ENCODE measurements around the gene MRPL48. TPM values are rescaled to one million over a fixed set of nuclear protein-coding genes. Genes with fewer than 3 reads are reported as not detected.
A peak's percentile ranks its signal among the peaks of the same experiment; 100 is the strongest.
"Not testable (repeated sequence)": the region's sequence is repeated elsewhere in the genome, so short reads cannot be mapped to it uniquely, and the experiment has no call there.

The MRPL48 gene
- polyA plus RNA-seq, result 100 to 1,000 TPM in 1 of 3 donors, 10 to 100 TPM in 2; 55.8 to 106 (median 91.5) TPM

GRCh38 chr11:73787643-73788558 lies at the start of gene MRPL48:
Gene MRPL48 (plus strand): TSS chr11:73787874. CDS start chr11:73787972, 98 bp downstream.
- Mint-ChIP-seq H3K36me3 (peaks cover 0 to 3% (median 0%) of the 10 kb centered on the region in 3 donors), H3K9me3 (no peaks in the 10 kb centered on the region), H3K27me3 (ENCODE audit: low read depth in 3 of 3) (peaks cover 4% of the 10 kb centered on the region in 3 donors), H3K4me3 (peak within 1 kb of the TSS; percentile 98 to 100 (median 99)), H3K27ac (peak within 1 kb of the TSS; percentile 91 to 99 (median 98)), H3K4me1 (peaks cover 24 to 26% of the 10 kb centered on the region in 2 donors)
- peak; percentile 85 to 89 (median 87) for DNase-seq

DNA sequence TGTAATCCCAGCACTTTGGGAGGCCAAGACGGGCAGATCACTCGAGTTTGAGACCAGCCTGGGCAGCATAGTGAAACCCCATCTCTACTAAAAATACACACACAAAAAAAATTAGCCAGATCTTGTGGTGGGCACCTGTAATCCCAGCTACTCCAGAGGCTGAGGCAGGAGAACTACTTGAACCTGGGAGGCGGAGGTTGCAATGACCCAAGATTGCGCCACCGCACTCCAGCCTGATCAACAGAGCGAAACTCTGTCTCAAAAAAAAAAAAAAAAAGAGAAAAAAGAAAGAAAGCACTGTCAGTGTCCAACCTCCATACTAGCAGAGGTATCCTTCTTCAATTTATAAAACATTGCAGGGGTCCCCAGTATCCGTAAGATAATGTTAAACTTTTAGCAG lies 44.6 kb upstream of the MRPL48 start:
- H3K4me1 Mint-ChIP-seq, result peaks cover 29 to 41% of the 10 kb centered on the region in 2 donors
- DNase-seq, result no peak
- no peaks in the 10 kb centered on the region for H3K9me3 Mint-ChIP-seq
- no peak overlapping the region for H3K4me3 Mint-ChIP-seq
- H3K36me3 Mint-ChIP-seq, result no peaks in the 10 kb centered on the region
- H3K27ac Mint-ChIP-seq, result peak overlapping the region in 1 of 6 donors; percentile 17
- peaks cover 0 to 1% (median 0%) of the 10 kb centered on the region in 3 donors for H3K27me3 Mint-ChIP-seq (ENCODE audit: low read depth in 3 of 3)

DNA sequence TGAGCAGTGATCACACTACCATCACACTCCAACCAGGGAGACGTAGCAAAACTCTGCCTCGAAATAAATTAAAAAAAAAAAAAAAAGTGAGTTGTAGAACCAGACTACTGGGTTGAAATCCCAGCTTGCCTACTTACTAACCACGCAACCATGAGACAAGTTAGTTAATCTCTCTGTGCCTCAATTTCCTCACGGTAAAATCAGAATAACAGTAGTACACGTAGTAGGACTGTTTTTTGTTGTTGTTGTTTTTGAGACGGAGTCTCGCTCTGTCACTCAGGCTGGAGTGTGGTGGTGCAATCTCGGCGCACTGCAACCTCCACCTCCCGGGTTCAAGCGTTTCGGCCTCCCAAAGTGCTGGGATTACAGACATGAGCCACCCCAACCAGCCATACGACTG lies 41.0 kb upstream of the MRPL48 start:
- no peak overlapping the region for H3K4me3 Mint-ChIP-seq
- peaks cover 43 to 70% of the 10 kb centered on the region in 2 donors for H3K4me1 Mint-ChIP-seq
- H3K27ac Mint-ChIP-seq, result peak overlapping the region in 1 of 6 donors; percentile 36
- DNase-seq, result no peak
- no peaks in the 10 kb centered on the region for H3K9me3 Mint-ChIP-seq
- H3K27me3 Mint-ChIP-seq (ENCODE audit: low read depth in 3 of 3), result no peaks in the 10 kb centered on the region
- H3K36me3 Mint-ChIP-seq, result peaks cover 0 to under 1% (median 0%) of the 10 kb centered on the region in 3 donors

GRCh38 chr11:73747762-73748161 lies 39.9 kb upstream of the MRPL48 start:
- Mint-ChIP-seq H3K9me3 (no peaks in the 10 kb centered on the region), H3K27me3 (ENCODE audit: low read depth in 3 of 3) (no peaks in the 10 kb centered on the region), H3K36me3 (peaks cover 0 to 6% (median 0%) of the 10 kb centered on the region in 3 donors), H3K4me1 (peaks cover 50 to 78% of the 10 kb centered on the region in 2 donors), H3K4me3 (no peak overlapping the region), H3K27ac (peak overlapping the region in 2 of 6 donors; percentile 11 to 39)
- no peak for DNase-seq

- Mint-ChIP-seq H3K36me3 (peaks cover 0 to 6% (median 0%) of the 10 kb centered on the region in 3 donors), H3K4me1 (peaks cover 44 to 74% of the 10 kb centered on the region in 2 donors), H3K4me3 (no peak overlapping the region), H3K9me3 (no peaks in the 10 kb centered on the region), H3K27me3 (ENCODE audit: low read depth in 3 of 3) (no peaks in the 10 kb centered on the region), H3K27ac (no peak overlapping the region)
- DNase-seq, result no peak
Observed at GRCh38 chr11:73748300-73748699, 39.4 kb upstream of the MRPL48 start.

- Mint-ChIP-seq H3K4me3 (no peak overlapping the region), H3K27ac (peak overlapping the region in 1 of 6 donors; percentile 49), H3K4me1 (peaks cover 43 to 74% of the 10 kb centered on the region in 2 donors), H3K27me3 (ENCODE audit: low read depth in 3 of 3) (no peaks in the 10 kb centered on the region), H3K36me3 (peaks cover 0 to 6% (median 0%) of the 10 kb centered on the region in 3 donors), H3K9me3 (no peaks in the 10 kb centered on the region)
- no peak for DNase-seq
Observed at GRCh38 chr11:73749118-73749517, 38.6 kb upstream of the MRPL48 start.

GRCh38 chr11:73750228-73750627 lies 37.4 kb upstream of the MRPL48 start:
- Mint-ChIP-seq H3K27me3 (ENCODE audit: low read depth in 3 of 3) (no peaks in the 10 kb centered on the region), H3K4me1 (peaks cover 41 to 75% of the 10 kb centered on the region in 2 donors), H3K27ac (peak overlapping the region in 2 of 6 donors; percentile 4 to 7), H3K9me3 (no peaks in the 10 kb centered on the region), H3K4me3 (no peak overlapping the region), H3K36me3 (peaks cover 0 to 6% (median 0%) of the 10 kb centered on the region in 3 donors)
- no peak for DNase-seq

DNA sequence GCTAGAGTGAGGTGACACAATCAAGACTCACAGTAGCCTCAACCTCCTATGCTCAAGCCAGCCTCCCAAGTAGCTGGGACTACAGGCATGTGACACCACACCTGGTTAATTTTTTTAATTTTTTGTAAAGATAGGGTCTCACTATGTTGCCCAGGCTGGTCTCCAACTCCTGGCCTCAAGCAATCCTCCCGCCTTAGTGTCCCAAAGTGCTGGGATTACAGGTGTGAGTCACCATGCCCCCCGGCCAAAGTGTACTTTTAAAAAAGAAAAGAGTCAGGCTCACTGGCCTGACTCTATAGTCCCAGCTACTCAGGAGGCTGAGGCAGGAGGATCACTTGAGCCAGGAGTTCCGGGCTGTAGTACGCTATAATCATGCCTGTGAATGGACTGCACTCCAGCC lies 36.8 kb upstream of the MRPL48 start:
- Mint-ChIP-seq H3K27ac (peak overlapping the region in 2 of 6 donors; percentile 24 to 30), H3K4me1 (peaks cover 43 to 72% of the 10 kb centered on the region in 2 donors)
- not testable (repeated sequence) for H3K27me3 Mint-ChIP-seq (ENCODE audit: low read depth in 3 of 3); H3K4me3 Mint-ChIP-seq; DNase-seq; H3K36me3 Mint-ChIP-seq; H3K9me3 Mint-ChIP-seq

- peak overlapping the region in 2 of 6 donors; percentile 27 to 59 for H3K27ac Mint-ChIP-seq
- H3K4me1 Mint-ChIP-seq, result peaks cover 41 to 64% of the 10 kb centered on the region in 2 donors
- no peak for DNase-seq
- no peaks in the 10 kb centered on the region for H3K9me3 Mint-ChIP-seq
- no peak overlapping the region for H3K4me3 Mint-ChIP-seq
- H3K36me3 Mint-ChIP-seq, result peaks cover 0 to 6% (median 0%) of the 10 kb centered on the region in 3 donors
- no peaks in the 10 kb centered on the region for H3K27me3 Mint-ChIP-seq (ENCODE audit: low read depth in 3 of 3)
Observed at GRCh38 chr11:73752216-73752867, 35.3 kb upstream of the MRPL48 start.

DNA sequence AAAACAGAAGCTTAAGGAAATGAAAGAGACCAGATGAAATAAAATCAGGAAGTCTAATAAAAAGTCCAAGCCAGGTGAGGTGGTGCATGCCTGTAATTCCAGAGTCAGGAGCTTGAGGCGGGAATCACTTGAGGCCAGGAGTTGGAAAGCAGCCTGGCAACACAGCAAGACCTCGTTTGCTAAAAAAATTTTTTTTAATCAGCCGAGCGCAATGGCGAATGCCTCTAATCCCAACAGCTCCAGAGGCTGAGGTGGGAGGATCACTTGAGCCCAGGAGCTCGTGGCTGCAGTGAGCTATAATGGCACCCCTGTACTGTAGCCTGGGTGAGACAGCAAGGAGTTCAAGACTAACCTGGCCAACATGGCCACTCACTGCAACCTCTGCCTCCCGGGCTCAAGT lies 34.8 kb upstream of the MRPL48 start:
- no peak for DNase-seq
- Mint-ChIP-seq H3K4me3 (no peak overlapping the region), H3K27ac (no peak overlapping the region), H3K27me3 (ENCODE audit: low read depth in 3 of 3) (no peaks in the 10 kb centered on the region), H3K9me3 (no peaks in the 10 kb centered on the region), H3K36me3 (peaks cover 0 to 6% (median 0%) of the 10 kb centered on the region in 3 donors), H3K4me1 (peaks cover 41 to 64% of the 10 kb centered on the region in 2 donors)

DNA sequence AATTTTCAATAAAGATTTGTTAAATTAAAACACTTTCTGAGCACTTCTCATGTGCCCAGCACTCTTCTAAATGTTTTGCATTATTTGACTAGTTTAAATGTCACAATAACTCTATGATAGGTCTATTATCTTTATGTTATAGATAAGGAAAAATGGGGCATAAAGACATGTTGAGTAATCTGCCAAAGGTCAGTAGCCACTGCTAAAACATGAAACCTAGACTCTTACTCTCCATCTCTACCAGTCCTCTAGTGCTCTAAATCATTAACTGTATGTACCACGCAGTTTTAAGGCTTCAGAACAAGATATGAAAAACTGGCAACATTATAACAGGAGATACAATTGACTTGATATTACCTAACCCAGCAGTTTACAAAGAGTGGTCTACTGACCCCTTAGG lies 33.7 kb upstream of the MRPL48 start:
- no peak for DNase-seq
- Mint-ChIP-seq H3K36me3 (peaks cover 0 to 6% (median 0%) of the 10 kb centered on the region in 3 donors), H3K4me1 (peaks cover 48 to 64% of the 10 kb centered on the region in 2 donors), H3K27me3 (ENCODE audit: low read depth in 3 of 3) (no peaks in the 10 kb centered on the region), H3K27ac (no peak overlapping the region), H3K4me3 (no peak overlapping the region), H3K9me3 (no peaks in the 10 kb centered on the region)

DNA sequence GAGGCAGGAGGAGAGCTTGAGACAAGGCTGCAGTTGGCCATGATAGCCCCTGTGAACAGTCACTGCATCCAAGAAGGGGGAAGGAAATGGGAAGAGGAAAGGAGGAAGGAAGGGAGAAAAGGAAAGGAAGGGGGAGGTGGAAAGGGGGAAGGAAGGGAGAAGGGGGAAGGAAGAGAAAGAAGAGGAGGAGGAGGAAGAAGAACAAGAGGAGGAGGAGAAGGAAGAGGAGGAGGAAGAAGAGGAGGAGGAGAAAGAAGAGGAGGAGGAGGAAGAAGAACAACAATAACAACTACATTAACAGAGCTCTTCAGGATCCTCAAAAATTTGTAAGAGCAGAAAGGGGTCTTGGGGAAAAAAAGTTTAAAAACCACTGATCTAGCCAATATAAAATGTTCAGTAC lies 32.0 kb upstream of the MRPL48 start:
- H3K27ac Mint-ChIP-seq, result peak overlapping the region in 1 of 6 donors; percentile 40
- no peaks in the 10 kb centered on the region for H3K27me3 Mint-ChIP-seq (ENCODE audit: low read depth in 3 of 3)
- peaks cover 0 to 6% (median 0%) of the 10 kb centered on the region in 3 donors for H3K36me3 Mint-ChIP-seq
- no peak overlapping the region for H3K4me3 Mint-ChIP-seq
- no peak for DNase-seq
- no peaks in the 10 kb centered on the region for H3K9me3 Mint-ChIP-seq
- H3K4me1 Mint-ChIP-seq, result peaks cover 48 to 60% of the 10 kb centered on the region in 2 donors

GRCh38 chr11:73757598-73757997 lies 30.1 kb upstream of the MRPL48 start:
- H3K36me3 Mint-ChIP-seq, result no peaks in the 10 kb centered on the region
- H3K27ac Mint-ChIP-seq, result no peak overlapping the region
- no peaks in the 10 kb centered on the region for H3K9me3 Mint-ChIP-seq
- H3K4me1 Mint-ChIP-seq, result peaks cover 38 to 42% of the 10 kb centered on the region in 2 donors
- H3K27me3 Mint-ChIP-seq (ENCODE audit: low read depth in 3 of 3), result peaks cover 0 to 4% (median 3%) of the 10 kb centered on the region in 3 donors
- H3K4me3 Mint-ChIP-seq, result no peak overlapping the region
- DNase-seq, result no peak

GRCh38 chr11:73758451-73758850 lies 29.2 kb upstream of the MRPL48 start:
- Mint-ChIP-seq H3K27ac (peak overlapping the region in 2 of 6 donors; percentile 39 to 84), H3K36me3 (no peaks in the 10 kb centered on the region), H3K4me1 (peaks cover 39% of the 10 kb centered on the region in 2 donors), H3K4me3 (peak overlapping the region; percentile 67 to 93 (median 92)), H3K9me3 (no peaks in the 10 kb centered on the region), H3K27me3 (ENCODE audit: low read depth in 3 of 3) (peaks cover 0 to 4% (median 3%) of the 10 kb centered on the region in 3 donors)
- no peak for DNase-seq
